ENCODE results near the gene CCDC183. TPM values are rescaled to one million over a fixed set of nuclear protein-coding genes. Genes with fewer than 3 reads are reported as not detected.
A peak's percentile ranks its signal among the peaks of the same experiment; 100 is the strongest.
"Not testable (repeated sequence)": the region's sequence is repeated elsewhere in the genome, so short reads cannot be mapped to it uniquely, and the experiment has no call there.

CCDC183 gene
- total RNA-seq, 1 donor: under 0.01 TPM

GRCh38 chr9:136786451-136786850 is 9.7 kb upstream of the CCDC183 start:
- Histone ChIP-seq H3K9me3 (ENCODE audit: low read depth, low read length) (no peaks in the 10 kb centered on the region), H2AFZ (ENCODE audit: low read length) (no peak overlapping the region), H3K4me2 (ENCODE audit: insufficient read depth, low read length) (no peak overlapping the region), H4K20me1 (ENCODE audit: insufficient read depth, low read length) (no peaks in the 10 kb centered on the region), H3K36me3 (ENCODE audit: insufficient read depth, low read length) (no peaks in the 10 kb centered on the region), H3K27me3 (ENCODE audit: insufficient read depth, low read length) (peaks cover 8% of the 10 kb centered on the region), H3K27ac (ENCODE audit: low read depth, low read length) (no peak overlapping the region), H3K4me3 (ENCODE audit: insufficient read depth, low read length) (no peak overlapping the region), H3K4me1 (ENCODE audit: insufficient read depth, low read length) (peaks cover 8% of the 10 kb centered on the region), H3K79me2 (ENCODE audit: insufficient read depth, low read length) (peaks cover 3% of the 10 kb centered on the region)
- DNase-seq (ENCODE audit: insufficient read length, low spot score, missing footprints): no peak
- no peak for TF ChIP-seq CTCF (IDR thresholded peaks at IDR 0.05; ENCODE audit: extremely low read depth, low read depth, low read length)

DNA sequence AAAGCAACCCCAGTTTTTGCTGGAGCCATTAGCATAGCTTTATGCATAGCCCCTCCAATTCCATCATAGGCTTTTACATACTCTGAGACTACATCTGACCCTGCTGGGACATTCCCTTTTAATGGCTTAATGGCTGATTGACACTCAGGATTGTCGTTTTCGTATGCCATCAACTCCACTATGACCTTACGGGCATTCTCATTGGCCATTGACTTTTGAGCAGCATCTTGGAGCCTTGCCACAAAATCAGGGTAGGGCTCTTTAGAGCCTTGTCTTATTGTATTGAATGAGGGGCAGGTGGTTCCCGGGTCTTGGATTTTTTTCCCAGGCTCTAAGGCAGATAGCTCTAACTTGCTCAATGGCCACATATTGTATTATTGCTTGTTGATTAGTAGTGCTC is 9.2 kb upstream of the CCDC183 start:
- H3K27me3 ChIP-seq (ENCODE audit: insufficient read depth, low read length); DNase-seq (ENCODE audit: insufficient read length, low spot score, missing footprints); H3K4me2 ChIP-seq (ENCODE audit: insufficient read depth, low read length); H3K27ac ChIP-seq (ENCODE audit: low read depth, low read length); H3K79me2 ChIP-seq (ENCODE audit: insufficient read depth, low read length); H3K4me3 ChIP-seq (ENCODE audit: insufficient read depth, low read length); H3K36me3 ChIP-seq (ENCODE audit: insufficient read depth, low read length); H2AFZ ChIP-seq (ENCODE audit: low read length); H3K9me3 ChIP-seq (ENCODE audit: low read depth, low read length); H4K20me1 ChIP-seq (ENCODE audit: insufficient read depth, low read length): not testable (repeated sequence)
- H3K4me1 ChIP-seq (ENCODE audit: insufficient read depth, low read length): peaks cover 13% of the 10 kb centered on the region

GRCh38 chr9:136787690-136788400 is 8.3 kb upstream of the CCDC183 start:
- Histone ChIP-seq H3K4me3 (ENCODE audit: insufficient read depth, low read length) (no peak overlapping the region), H3K27ac (ENCODE audit: low read depth, low read length) (no peak overlapping the region), H3K27me3 (ENCODE audit: insufficient read depth, low read length) (peaks cover under 1% of the 10 kb centered on the region), H3K9me3 (ENCODE audit: low read depth, low read length) (no peaks in the 10 kb centered on the region), H4K20me1 (ENCODE audit: insufficient read depth, low read length) (peaks cover 8% of the 10 kb centered on the region), H2AFZ (ENCODE audit: low read length) (no peak overlapping the region), H3K4me2 (ENCODE audit: insufficient read depth, low read length) (peak overlapping the region; percentile 54), H3K4me1 (ENCODE audit: insufficient read depth, low read length) (peaks cover 15% of the 10 kb centered on the region), H3K36me3 (ENCODE audit: insufficient read depth, low read length) (peaks cover 2% of the 10 kb centered on the region), H3K79me2 (ENCODE audit: insufficient read depth, low read length) (peaks cover 11% of the 10 kb centered on the region)
- DNase-seq (ENCODE audit: insufficient read length, low spot score, missing footprints): peak; percentile 88
- peak; percentile 75 for TF ChIP-seq CTCF (IDR thresholded peaks at IDR 0.05; ENCODE audit: extremely low read depth, low read depth, low read length)

DNA sequence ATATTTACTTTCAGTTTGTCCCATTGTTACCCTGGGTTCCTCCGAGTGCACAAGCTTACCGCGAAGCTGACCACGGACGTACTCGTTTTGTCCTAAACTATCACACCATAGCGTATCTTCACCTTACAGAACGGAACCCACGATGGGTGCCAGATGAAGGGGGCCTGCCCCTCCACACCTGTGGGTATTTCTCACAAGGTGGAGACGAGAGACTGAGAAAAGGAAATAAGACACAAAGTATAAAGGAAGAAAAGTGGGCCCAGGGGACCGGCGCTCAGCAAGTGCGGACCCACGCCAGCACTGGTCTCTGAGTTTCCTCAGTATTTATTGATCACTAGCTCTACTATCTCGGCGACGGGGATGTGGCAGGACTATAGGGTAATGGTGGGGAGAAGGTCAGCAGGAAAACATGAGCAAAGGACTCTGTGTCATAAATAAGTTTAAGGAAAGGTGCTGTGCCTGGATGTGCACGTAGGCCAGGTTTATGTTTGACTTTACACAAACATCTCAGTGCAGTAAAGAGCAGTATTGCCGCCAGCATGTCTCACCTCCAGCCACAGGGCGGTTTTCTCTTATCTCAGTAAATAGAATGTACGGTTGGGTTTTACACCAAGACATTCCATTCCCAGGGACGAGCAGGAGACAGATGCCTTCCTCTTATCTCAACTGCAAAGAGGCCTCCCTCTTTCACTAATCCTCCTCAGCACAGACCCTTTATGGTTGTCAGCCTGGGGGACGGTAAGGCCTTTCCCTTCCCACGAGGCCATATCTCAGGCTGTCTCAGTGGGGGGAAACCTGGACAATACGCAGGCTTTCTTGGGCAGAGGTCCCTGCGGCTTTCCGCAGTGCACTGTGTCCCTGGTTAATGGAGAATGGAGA is 7.3 kb upstream of the CCDC183 start:
- not testable (repeated sequence) for H3K4me2 ChIP-seq (ENCODE audit: insufficient read depth, low read length); H3K4me3 ChIP-seq (ENCODE audit: insufficient read depth, low read length); H3K27ac ChIP-seq (ENCODE audit: low read depth, low read length); H3K27me3 ChIP-seq (ENCODE audit: insufficient read depth, low read length); DNase-seq (ENCODE audit: insufficient read length, low spot score, missing footprints); H3K9me3 ChIP-seq (ENCODE audit: low read depth, low read length); H3K36me3 ChIP-seq (ENCODE audit: insufficient read depth, low read length); H2AFZ ChIP-seq (ENCODE audit: low read length)
- Histone ChIP-seq H3K4me1 (ENCODE audit: insufficient read depth, low read length) (peaks cover 15% of the 10 kb centered on the region), H3K79me2 (ENCODE audit: insufficient read depth, low read length) (peaks cover 11% of the 10 kb centered on the region), H4K20me1 (ENCODE audit: insufficient read depth, low read length) (peaks cover 18% of the 10 kb centered on the region)

All from osteoblast (primary cell).